Measurements from ENCODE around the gene CSF3R.

DNA sequence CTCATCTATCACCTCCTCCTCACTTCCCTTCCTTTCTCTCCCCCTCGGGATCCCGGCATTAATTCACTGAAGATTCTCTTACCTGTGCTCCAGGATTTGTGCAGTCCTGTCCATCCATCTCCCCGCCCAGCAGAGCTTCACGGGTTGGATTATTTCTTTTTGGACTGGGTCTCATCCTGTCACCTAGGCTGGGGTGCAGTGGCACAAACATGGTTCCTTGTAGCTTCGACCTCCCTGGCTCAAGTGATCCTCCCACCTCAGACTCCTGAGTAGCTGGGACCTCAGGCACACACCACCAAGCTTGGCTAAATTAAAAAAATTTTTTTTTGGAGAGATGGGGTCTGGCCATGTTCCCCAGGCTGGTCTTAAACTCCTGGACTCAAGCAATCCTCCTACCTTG lies 12.3 kb upstream of the CSF3R start:
- TF ChIP-seq, protein P1, sequence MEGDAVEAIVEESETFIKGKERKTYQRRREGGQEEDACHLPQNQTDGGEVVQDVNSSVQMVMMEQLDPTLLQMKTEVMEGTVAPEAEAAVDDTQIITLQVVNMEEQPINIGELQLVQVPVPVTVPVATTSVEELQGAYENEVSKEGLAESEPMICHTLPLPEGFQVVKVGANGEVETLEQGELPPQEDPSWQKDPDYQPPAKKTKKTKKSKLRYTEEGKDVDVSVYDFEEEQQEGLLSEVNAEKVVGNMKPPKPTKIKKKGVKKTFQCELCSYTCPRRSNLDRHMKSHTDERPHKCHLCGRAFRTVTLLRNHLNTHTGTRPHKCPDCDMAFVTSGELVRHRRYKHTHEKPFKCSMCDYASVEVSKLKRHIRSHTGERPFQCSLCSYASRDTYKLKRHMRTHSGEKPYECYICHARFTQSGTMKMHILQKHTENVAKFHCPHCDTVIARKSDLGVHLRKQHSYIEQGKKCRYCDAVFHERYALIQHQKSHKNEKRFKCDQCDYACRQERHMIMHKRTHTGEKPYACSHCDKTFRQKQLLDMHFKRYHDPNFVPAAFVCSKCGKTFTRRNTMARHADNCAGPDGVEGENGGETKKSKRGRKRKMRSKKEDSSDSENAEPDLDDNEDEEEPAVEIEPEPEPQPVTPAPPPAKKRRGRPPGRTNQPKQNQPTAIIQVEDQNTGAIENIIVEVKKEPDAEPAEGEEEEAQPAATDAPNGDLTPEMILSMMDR (IDR thresholded peaks at IDR 0.05): no peak
- no peak for TF ChIP-seq EZH2 (IDR thresholded peaks at IDR 0.05; ENCODE audit: borderline replicate concordance, insufficient read depth, low read depth, low read length, poor library complexity, severe bottlenecking)
